IPS DF 6.9 (cell line): Measurements from ENCODE around the gene MMS19.

Experiments used
- DNase-seq: peaks from one replicate; pipeline ENCODE4 v3.0.0-alpha.2; 2013; ENCODE audit warnings: low read depth, low spot score
- H3K27ac ChIP-seq: one replicate; pipeline ENCODE4 v1.5.1; 2013; ENCODE audit warnings: low read length, control low read depth
- H3K27me3 ChIP-seq: 2 replicates; pipeline ENCODE4 v1.6.1; 2013; ENCODE audit warnings: mild to moderate bottlenecking, low read length; ENCODE audit not compliant: control insufficient read depth, insufficient read depth
- H3K36me3 ChIP-seq: 2 replicates; pipeline ENCODE4 v1.6.1; 2013; ENCODE audit warnings: low read length; ENCODE audit not compliant: control insufficient read depth, insufficient read depth
- H3K4me1 ChIP-seq: 2 replicates; pipeline ENCODE4 v1.6.1; 2013; ENCODE audit warnings: low read length; ENCODE audit not compliant: control insufficient read depth, insufficient read depth
- H3K4me3 ChIP-seq: 2 replicates; pipeline ENCODE4 v1.5.1; 2013; ENCODE audit warnings: mild to moderate bottlenecking, low read length
- H3K9me3 ChIP-seq: 2 replicates; pipeline ENCODE4 v1.6.1; 2013; ENCODE audit warnings: low read length, inconsistent platforms; ENCODE audit not compliant: control insufficient read depth, insufficient read depth
- WGBS: extraction: QIAGEN DNeasy Blood & Tissue Kit; methylation state at CpG from one replicate; pipeline ENCODE4 v1.1.7; 2013; ENCODE audit warnings: mixed read lengths, missing lambda C conversion rate; ENCODE audit not compliant: insufficient read length, insufficient coverage; 5-methylcytosine and 5-hydroxymethylcytosine counted together

The MMS19 gene

DNA sequence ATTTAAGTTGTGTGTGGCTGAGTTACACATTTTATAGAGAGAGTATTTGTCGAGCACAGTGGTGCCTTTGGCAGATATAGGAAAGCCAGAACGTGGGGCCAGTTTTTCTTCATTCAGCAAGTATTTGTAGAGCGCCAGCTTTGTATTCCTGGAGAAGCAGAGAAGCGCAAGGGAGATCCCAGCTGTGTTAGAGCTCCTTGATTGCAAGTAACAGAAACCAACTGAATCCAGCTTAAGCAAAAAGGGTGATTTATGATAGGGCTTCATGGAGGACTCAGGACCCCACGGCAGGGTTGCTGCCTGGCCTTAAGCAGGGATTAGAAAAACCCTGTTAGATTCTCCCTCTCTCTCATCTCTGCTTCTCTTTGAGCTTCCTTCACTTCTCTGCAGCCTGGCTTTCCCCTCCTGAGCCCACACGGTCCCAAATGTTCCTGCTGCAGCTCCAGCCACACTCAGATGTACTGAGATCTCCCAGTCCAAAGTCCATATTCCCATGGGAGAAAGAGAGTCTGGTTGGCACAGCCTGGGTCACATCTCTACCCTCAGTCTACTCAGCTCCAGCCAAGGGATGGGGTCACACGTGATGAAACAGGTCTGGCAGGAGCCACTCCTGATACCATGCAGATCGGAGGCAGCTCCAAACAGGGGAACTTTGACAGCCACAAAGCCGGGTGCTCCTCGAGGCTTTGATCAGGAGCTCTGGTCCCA, 17.2 kb upstream of the MMS19 start:
- H3K4me3 ChIP-seq: no peak overlapping the region
- no CpG with 5 or more reads among the region's 10 CpGs for WGBS
- H3K4me1 ChIP-seq: peaks cover 2% of the 10 kb centered on the region; the same call in 1 of the 2 replicates
- no peak for DNase-seq
- H3K27ac ChIP-seq: no peak overlapping the region
- no peaks in the 10 kb centered on the region for H3K9me3 ChIP-seq
- no peaks in the 10 kb centered on the region; the same call in 1 of the 2 replicates for H3K36me3 ChIP-seq
- no peaks in the 10 kb centered on the region for H3K27me3 ChIP-seq

DNA sequence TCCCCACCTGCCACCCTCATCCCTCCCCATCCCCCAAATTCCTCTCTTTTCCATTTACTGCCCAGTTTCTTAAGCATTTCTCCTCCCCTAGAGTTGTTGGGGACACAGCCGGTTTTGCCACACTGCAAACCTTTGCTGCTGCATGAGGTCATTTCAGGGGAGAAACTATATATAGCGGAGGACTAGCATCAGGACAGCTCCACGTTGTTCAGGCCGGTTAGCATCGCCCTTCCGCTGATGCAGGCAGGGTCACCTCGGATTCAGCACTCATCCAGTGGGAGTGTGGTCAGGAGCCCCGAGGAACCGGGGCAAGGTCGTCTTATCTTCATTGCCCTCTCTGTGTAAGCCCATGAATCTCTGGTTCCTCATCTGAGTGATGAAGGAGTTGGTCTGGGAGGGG, 16.1 kb upstream of the MMS19 start:
- no peak overlapping the region for H3K27ac ChIP-seq
- H3K4me1 ChIP-seq: peaks cover 2% of the 10 kb centered on the region; the same call in 1 of the 2 replicates
- no peak for DNase-seq
- H3K4me3 ChIP-seq: no peak overlapping the region
- H3K9me3 ChIP-seq: no peaks in the 10 kb centered on the region
- WGBS: no CpG with 5 or more reads among the region's 10 CpGs
- no peaks in the 10 kb centered on the region for H3K27me3 ChIP-seq
- no peaks in the 10 kb centered on the region; the same call in 1 of the 2 replicates for H3K36me3 ChIP-seq

DNA sequence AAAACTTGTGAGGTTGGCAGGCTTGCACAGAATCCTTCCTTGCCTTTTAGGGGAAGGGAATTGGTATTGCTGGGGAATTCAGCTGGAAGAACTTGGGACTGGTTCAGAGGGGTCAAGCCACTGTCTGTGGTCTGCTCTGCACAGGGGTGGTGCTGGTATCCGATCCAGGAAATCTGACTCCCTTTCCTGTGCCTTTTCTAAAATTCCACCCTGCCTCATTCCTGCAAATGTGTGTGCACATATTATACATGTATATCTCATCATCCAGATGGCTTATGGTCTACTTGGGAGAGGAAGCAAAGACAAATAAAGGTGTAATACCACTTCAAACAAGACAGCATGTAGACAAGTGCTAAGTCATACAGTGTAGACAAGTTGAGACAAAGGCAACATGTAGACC, 14.8 kb upstream of the MMS19 start:
- WGBS: no CpG with 5 or more reads among the region's 1 CpG
- DNase-seq: no peak
- Histone ChIP-seq H3K4me1 (peaks cover 4% of the 10 kb centered on the region; the same call in 1 of the 2 replicates), H3K4me3 (no peak overlapping the region), H3K27ac (no peak overlapping the region), H3K9me3 (no peaks in the 10 kb centered on the region), H3K36me3 (no peaks in the 10 kb centered on the region; the same call in 1 of the 2 replicates), H3K27me3 (no peaks in the 10 kb centered on the region)

DNA sequence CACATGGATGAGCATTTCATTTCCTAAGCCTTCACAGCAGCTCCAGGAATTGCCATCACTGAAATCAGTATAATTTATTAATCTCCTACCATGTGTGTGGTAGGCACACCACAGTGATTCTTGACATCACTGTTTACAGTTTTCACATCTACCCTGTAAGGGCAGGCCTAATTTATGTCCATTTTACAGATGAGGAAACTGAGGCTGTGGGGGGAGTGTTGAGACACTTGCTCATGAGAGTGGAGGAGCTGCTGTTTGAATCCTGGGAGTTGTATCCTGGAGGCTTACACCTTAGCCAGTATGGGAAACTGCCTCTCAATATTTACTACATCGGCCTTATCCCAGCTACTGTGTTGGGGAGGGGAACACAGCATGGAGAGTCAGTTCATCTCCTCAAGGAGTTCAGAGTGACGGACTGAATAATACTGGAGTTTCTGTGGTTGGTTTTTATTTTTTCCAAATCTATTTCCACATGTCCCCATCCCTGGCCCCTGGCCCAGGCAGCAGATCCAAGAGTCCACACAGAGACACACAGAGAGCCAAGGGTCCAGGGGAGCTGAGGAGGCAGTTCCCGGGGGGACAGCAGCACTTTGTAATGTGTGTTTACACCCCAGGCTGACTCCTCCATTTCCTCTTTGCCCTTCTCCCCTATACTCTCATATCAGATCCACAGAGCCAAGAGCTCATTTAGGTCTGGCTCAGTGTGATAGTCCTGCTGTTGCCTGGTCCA, 13.7 kb upstream of the MMS19 start:
- H3K36me3 ChIP-seq: no peaks in the 10 kb centered on the region; the same call in 1 of the 2 replicates
- WGBS: no CpG with 5 or more reads among the region's 3 CpGs
- H3K9me3 ChIP-seq: no peaks in the 10 kb centered on the region
- H3K27me3 ChIP-seq: no peaks in the 10 kb centered on the region
- peaks cover 2% of the 10 kb centered on the region; the same call in 1 of the 2 replicates for H3K4me1 ChIP-seq
- no peak overlapping the region for H3K4me3 ChIP-seq
- no peak for DNase-seq
- no peak overlapping the region for H3K27ac ChIP-seq

DNA sequence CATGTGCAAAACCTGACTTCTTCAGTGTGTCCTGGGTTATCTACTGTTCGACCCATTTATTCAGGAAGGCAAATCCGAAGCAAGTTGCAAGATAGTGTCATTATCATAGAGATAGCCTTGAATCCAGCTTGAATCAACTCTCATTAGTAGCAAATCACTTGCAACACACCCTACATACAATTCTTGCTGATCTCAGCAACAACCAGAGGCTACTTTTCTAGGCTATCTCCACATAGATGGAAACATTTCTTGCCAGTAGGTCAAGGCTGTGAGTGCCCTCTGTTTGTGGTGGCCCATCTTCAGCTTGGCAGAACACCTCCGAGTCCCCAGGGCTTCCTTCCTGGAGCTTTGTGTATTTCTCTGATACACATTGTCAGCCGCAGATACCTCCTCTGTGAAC, 12.5 kb upstream of the MMS19 start:
- H3K9me3 ChIP-seq: no peaks in the 10 kb centered on the region
- no peak for DNase-seq
- no peak overlapping the region for H3K4me3 ChIP-seq
- no peaks in the 10 kb centered on the region for H3K27me3 ChIP-seq
- WGBS: no CpG with 5 or more reads among the region's 4 CpGs
- H3K4me1 ChIP-seq: peaks cover 2% of the 10 kb centered on the region; the same call in 1 of the 2 replicates
- H3K27ac ChIP-seq: no peak overlapping the region
- no peaks in the 10 kb centered on the region for H3K36me3 ChIP-seq

DNA sequence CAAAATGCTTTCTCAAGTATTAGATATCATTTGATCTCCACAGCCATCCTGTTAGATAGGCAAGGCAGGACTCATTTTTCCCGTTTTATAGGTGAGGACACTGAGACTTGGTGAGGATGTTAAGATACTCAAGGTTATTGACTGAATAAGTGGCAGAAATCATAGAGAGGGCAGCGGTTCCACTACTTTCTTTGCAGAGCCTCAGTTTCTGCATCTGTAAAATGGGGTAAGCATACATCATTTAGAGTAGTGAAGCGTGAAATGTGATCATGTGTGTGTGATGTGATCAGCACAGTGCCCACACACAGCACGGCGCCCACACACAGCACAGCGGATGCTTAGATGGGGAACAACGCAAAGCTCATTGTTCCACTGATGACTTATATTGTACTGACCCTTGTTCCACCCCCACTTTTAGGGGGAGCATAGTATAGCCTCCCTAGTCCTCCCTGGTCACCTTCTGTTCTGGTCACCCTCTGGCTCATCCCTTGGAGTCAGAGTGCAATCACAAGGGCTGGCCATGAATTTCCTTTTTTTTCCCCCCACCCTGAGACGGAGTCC, 11.0 kb upstream of the MMS19 start:
- no CpG with 5 or more reads among the region's 8 CpGs for WGBS
- H3K27me3 ChIP-seq: no peaks in the 10 kb centered on the region

DNA sequence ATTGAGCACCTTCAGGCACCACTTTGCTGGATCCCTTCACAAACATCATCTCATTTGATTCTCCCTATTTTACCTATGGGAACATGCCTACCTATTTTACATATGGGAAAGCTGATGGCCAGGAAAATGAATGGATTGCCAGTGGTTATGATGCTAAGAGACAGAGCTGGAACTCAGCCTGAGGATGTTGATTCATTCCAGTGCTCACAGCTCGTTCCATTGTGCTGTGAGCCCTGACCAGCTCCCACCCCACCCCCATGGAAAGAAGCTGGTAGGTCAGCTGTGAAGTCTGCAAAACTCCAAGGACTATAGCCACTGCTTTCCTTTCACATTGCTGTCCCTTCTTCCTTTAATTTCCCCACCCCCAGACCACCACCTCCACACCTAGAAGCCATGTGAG, 10.1 kb upstream of the MMS19 start:
- H3K4me1 ChIP-seq: peaks cover 2% of the 10 kb centered on the region; the same call in 1 of the 2 replicates
- H3K27ac ChIP-seq: no peak overlapping the region
- H3K4me3 ChIP-seq: no peak overlapping the region
- no peaks in the 10 kb centered on the region for H3K27me3 ChIP-seq
- no peak for DNase-seq
- H3K9me3 ChIP-seq: no peaks in the 10 kb centered on the region
- H3K36me3 ChIP-seq: no peaks in the 10 kb centered on the region
- no CpG with 5 or more reads among the region's 1 CpG for WGBS

More for the DNA sequence above, 11.0 kb upstream of the MMS19 start:
- no peaks in the 10 kb centered on the region for H3K36me3 ChIP-seq
- H3K27ac ChIP-seq: no peak overlapping the region
- no peak for DNase-seq
- peaks cover 2% of the 10 kb centered on the region; the same call in 1 of the 2 replicates for H3K4me1 ChIP-seq
- H3K9me3 ChIP-seq: no peaks in the 10 kb centered on the region
- H3K4me3 ChIP-seq: no peak overlapping the region

DNA sequence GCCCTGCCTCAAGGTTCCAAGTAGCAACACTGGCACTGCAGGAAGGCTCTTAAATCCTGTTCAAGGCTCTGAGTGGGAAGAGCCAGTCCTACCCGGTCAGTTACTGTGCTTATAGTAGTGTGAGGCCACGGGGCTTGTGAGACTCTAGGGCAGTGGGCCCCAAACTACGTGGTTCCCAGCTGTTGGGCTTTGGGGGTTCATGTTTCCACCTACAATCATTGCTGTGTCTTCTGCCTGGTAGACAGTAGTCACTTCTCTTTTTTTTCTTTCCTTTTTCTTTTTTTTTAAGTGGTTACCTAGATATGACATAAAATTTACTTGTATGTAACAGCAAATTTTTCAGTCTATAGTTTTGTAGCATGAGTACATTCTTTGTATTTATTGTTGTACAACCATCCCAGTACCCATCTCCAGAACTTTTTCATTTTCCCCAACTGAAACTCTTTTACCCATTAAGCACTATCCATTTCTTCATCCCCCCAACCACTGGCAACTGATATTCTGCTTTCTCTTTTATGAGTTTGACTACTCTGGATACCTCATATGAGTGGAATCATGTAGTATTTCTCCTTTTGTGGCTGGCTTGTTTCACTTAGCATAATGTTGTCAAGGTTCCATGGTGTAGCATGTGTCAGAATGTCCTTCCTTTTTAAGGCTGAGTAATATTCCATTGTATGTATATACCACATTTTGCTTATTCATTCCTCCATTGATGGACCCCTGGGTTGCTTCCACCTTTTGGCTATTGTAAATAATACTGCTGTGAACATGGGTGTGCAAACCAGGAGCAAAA, 8.2 kb upstream of the MMS19 start:
- no CpG with 5 or more reads among the region's 3 CpGs for WGBS

DNA sequence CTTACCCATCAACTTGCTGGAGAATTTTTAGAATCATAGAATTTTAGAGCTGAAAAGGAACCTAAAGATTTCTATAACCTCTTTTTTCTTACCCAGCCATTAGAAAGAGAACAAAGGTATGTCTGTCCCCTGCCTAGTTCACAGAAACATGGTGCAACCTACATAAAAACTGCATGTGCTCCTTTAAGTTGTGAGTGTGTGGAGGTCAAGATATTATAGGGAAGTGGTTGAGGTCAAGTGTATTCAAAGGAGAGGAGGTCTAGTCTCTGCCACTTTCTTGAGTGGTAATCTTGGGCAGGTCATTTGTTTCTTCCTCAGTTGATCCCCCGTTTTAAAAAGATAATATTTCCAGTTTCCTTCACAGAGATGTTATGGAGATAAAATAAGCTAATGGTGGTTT, 6.9 kb upstream of the MMS19 start:
- Histone ChIP-seq H3K27ac (no peak overlapping the region), H3K4me3 (no peak overlapping the region), H3K36me3 (no peaks in the 10 kb centered on the region), H3K9me3 (no peaks in the 10 kb centered on the region), H3K27me3 (peaks cover under 1% of the 10 kb centered on the region; the same call in 1 of the 2 replicates), H3K4me1 (peaks cover 2% of the 10 kb centered on the region)
- no peak for DNase-seq
- no CpG with 5 or more reads among the region's 1 CpG for WGBS

More for the DNA sequence above, 8.2 kb upstream of the MMS19 start:
- Histone ChIP-seq H3K4me1 (peaks cover 2% of the 10 kb centered on the region; the same call in 1 of the 2 replicates), H3K27ac (no peak overlapping the region), H3K4me3 (no peak overlapping the region), H3K9me3 (no peaks in the 10 kb centered on the region), H3K27me3 (no peaks in the 10 kb centered on the region), H3K36me3 (no peaks in the 10 kb centered on the region)
- DNase-seq: no peak

DNA sequence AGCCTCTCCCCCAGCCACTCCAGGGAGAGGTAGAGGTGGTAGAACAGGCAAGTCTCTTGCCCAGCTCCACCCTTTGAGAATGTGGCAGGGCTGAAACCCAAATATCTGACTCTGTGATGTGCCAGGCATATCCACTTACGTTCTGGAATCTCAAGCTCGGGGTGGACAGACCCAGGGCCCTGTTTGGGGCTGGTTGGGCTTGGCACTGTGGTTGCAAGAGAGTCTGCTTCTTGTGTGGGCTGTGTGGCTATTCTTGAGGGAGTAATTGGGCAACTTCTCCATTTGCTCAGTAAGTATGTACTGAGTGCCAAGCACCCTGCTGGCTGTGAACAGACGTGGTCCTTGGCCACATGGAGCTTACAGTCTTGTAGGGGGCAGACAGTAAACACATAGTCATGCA, 5.2 kb upstream of the MMS19 start:
- no CpG with 5 or more reads among the region's 3 CpGs for WGBS
- Histone ChIP-seq H3K4me1 (peaks cover 4% of the 10 kb centered on the region), H3K4me3 (no peak overlapping the region), H3K27me3 (peaks cover 2% of the 10 kb centered on the region; the same call in 1 of the 2 replicates), H3K36me3 (no peaks in the 10 kb centered on the region), H3K27ac (no peak overlapping the region), H3K9me3 (no peaks in the 10 kb centered on the region)
- DNase-seq: no peak
